Measurements from ENCODE around the gene CACNA1S.

The CACNA1S gene

DNA sequence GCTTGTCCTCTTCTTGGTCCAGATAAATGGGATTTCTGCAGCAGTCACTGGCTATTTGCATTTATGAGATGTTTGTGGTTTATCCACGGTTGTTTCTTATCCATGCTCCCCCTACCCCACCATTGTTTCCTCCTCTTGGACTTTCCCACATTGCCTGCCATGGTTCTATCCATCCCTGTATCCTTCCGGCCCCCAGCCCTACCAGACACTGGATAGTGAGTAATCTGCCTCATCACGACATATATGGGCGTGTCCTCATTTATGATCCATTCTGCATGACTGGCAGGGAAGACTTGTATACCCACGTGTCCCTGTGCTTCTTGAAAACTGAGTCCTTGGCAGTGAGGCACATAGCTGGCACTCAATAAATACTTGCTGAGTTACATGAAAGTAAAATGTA is 40.1 kb downstream of the CACNA1S start:
- no peaks in the 10 kb centered on the region for H3K27me3 ChIP-seq (ENCODE audit: insufficient read depth, low read length)
- H3K9me3 ChIP-seq (ENCODE audit: low read length) = peaks cover 3% of the 10 kb centered on the region
- H3K36me3 ChIP-seq (ENCODE audit: insufficient read depth, low read length) = no peaks in the 10 kb centered on the region
- H3K4me1 ChIP-seq (ENCODE audit: insufficient read depth, low read length) = peaks cover 24% of the 10 kb centered on the region
- H2AFZ ChIP-seq (ENCODE audit: low read depth, low read length) = no peak overlapping the region
- H3K4me3 ChIP-seq (ENCODE audit: low read length) = no peak overlapping the region

GRCh38 chr1:201069636-201070035 is 42.6 kb downstream of the CACNA1S start:
- no peaks in the 10 kb centered on the region for H3K36me3 ChIP-seq (ENCODE audit: insufficient read depth, low read length)
- no peak overlapping the region for H2AFZ ChIP-seq (ENCODE audit: low read depth, low read length)
- peaks cover 24% of the 10 kb centered on the region for H3K4me1 ChIP-seq (ENCODE audit: insufficient read depth, low read length)
- H3K27me3 ChIP-seq (ENCODE audit: insufficient read depth, low read length) = no peaks in the 10 kb centered on the region
- peaks cover 3% of the 10 kb centered on the region for H3K9me3 ChIP-seq (ENCODE audit: low read length)
- no peak overlapping the region for H3K4me3 ChIP-seq (ENCODE audit: low read length)

DNA sequence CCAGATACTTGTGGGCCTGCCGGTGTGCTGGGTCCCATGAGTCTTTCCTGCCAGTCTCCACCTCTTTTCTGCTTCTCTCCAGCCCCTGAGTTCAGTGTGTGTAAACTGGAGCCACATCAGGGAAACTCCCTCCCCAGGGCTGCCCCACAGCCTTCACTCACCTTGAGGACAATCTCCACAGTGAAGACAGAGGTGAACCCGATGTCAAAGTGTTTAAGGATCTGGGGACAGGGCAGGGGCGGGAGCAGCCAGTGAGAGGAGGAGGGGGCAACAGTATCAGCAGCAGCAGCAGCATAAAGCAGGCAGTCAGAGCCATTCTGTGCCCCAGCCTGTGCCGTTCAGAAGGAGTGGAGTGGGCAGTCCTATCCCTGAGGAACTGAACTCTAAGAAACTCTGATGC is 43.2 kb downstream of the CACNA1S start:
- no peak overlapping the region for H3K4me3 ChIP-seq (ENCODE audit: low read length)
- peaks cover 24% of the 10 kb centered on the region for H3K4me1 ChIP-seq (ENCODE audit: insufficient read depth, low read length)
- H3K36me3 ChIP-seq (ENCODE audit: insufficient read depth, low read length) = no peaks in the 10 kb centered on the region
- H3K27me3 ChIP-seq (ENCODE audit: insufficient read depth, low read length) = no peaks in the 10 kb centered on the region
- no peaks in the 10 kb centered on the region for H3K9me3 ChIP-seq (ENCODE audit: low read length)
- H2AFZ ChIP-seq (ENCODE audit: low read depth, low read length) = no peak overlapping the region

GRCh38 chr1:201066986-201067385 is 45.2 kb downstream of the CACNA1S start:
- no peaks in the 10 kb centered on the region for H3K9me3 ChIP-seq (ENCODE audit: low read length)
- no peaks in the 10 kb centered on the region for H3K27me3 ChIP-seq (ENCODE audit: insufficient read depth, low read length)
- no peak overlapping the region for H3K4me3 ChIP-seq (ENCODE audit: low read length)

GRCh38 chr1:201065686-201066085 is 46.5 kb downstream of the CACNA1S start:
- Histone ChIP-seq H3K4me3 (ENCODE audit: low read length) (no peak overlapping the region), H3K9me3 (ENCODE audit: low read length) (peaks cover 4% of the 10 kb centered on the region), H3K36me3 (ENCODE audit: insufficient read depth, low read length) (no peaks in the 10 kb centered on the region), H3K4me1 (ENCODE audit: insufficient read depth, low read length) (peaks cover 22% of the 10 kb centered on the region), H3K27me3 (ENCODE audit: insufficient read depth, low read length) (no peaks in the 10 kb centered on the region), H2AFZ (ENCODE audit: low read depth, low read length) (no peak overlapping the region)

More at GRCh38 chr1:201066986-201067385, 45.2 kb downstream of the CACNA1S start:
- Histone ChIP-seq H3K36me3 (ENCODE audit: insufficient read depth, low read length) (no peaks in the 10 kb centered on the region), H2AFZ (ENCODE audit: low read depth, low read length) (no peak overlapping the region), H3K4me1 (ENCODE audit: insufficient read depth, low read length) (peaks cover 32% of the 10 kb centered on the region)

DNA sequence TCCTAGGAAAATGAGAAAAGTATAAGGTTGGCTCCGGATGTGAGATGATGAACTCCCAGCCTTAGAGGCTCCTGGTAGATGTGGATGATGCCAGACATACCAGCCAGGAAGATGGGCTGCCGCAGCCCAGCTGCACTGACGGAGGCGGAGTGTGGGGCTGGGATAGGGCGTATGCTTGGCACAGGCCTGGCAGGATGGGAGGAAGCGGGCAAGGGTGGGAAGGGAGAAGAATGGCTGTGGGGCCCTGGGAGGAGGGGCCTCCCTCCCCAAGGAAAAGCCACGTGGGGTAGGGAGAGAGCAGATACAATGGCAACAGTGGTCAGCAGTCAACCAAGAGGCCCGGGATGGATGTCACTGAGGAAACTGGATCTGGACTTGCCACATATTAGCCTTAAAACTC is 47.4 kb downstream of the CACNA1S start:
- Histone ChIP-seq H3K4me1 (ENCODE audit: insufficient read depth, low read length) (peaks cover 24% of the 10 kb centered on the region), H3K4me3 (ENCODE audit: low read length) (no peak overlapping the region), H3K27me3 (ENCODE audit: insufficient read depth, low read length) (no peaks in the 10 kb centered on the region), H3K9me3 (ENCODE audit: low read length) (peaks cover 4% of the 10 kb centered on the region), H3K36me3 (ENCODE audit: insufficient read depth, low read length) (no peaks in the 10 kb centered on the region), H2AFZ (ENCODE audit: low read depth, low read length) (no peak overlapping the region)

DNA sequence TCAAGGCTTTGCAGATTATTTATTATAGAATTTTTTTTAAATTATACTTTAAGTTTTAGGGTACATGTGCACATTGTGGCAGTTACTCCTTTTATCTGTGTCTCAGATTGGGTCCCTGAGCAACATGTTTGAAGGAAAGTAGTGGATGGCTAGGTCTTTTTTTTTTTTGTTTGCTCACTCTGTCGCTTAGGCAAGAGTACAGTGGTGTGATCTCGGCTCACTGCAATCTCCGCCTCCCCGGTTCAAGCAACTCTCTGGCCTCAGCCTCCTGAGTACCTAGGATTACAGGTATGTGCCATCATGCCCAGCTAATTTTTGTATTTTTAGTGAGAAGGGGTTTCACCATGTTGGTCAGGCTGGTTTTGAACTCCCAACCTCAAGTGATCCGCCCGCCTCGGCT is 49.1 kb downstream of the CACNA1S start:
- Histone ChIP-seq H3K9me3 (ENCODE audit: low read length) (peaks cover 4% of the 10 kb centered on the region), H3K4me1 (ENCODE audit: insufficient read depth, low read length) (peaks cover 22% of the 10 kb centered on the region), H2AFZ (ENCODE audit: low read depth, low read length) (no peak overlapping the region), H3K36me3 (ENCODE audit: insufficient read depth, low read length) (no peaks in the 10 kb centered on the region), H3K4me3 (ENCODE audit: low read length) (no peak overlapping the region), H3K27me3 (ENCODE audit: insufficient read depth, low read length) (no peaks in the 10 kb centered on the region)

DNA sequence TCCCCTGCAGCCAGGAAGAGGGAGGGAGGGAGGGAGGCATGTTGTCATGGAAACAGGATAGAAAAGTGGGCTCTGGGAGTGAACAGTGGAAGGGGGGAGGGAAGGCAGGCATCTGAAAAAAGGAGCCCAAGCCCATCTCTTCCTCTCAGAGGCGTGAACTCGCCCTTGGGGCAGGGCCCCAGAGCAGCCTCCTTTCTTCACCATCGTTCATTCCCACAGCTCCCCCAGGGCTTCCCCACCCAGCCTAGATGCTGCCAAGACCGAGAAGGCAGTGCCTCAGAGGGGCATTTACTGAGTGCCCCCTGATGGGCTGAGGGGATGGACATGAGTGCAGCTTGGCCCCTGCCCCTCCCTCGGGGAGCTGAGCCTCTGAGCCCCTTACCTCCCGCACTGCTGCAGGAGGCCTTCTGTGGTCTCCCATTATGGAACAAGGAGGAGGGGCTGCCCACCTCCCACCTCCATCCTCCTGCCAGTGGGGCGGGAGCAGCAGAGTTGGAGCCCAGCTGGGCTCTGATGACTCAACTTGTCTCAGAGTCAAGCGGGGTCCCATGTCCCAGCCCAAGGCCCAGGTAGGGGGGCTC is 49.6 kb downstream of the CACNA1S start:
- peaks cover 4% of the 10 kb centered on the region for H3K9me3 ChIP-seq (ENCODE audit: low read length)
- no peak overlapping the region for H2AFZ ChIP-seq (ENCODE audit: low read depth, low read length)
- H3K4me1 ChIP-seq (ENCODE audit: insufficient read depth, low read length) = peaks cover 22% of the 10 kb centered on the region
- no peak overlapping the region for H3K4me3 ChIP-seq (ENCODE audit: low read length)
- no peaks in the 10 kb centered on the region for H3K27me3 ChIP-seq (ENCODE audit: insufficient read depth, low read length)
- no peaks in the 10 kb centered on the region for H3K36me3 ChIP-seq (ENCODE audit: insufficient read depth, low read length)

GRCh38 chr1:201061886-201062285 is 50.3 kb downstream of the CACNA1S start:
- no peak overlapping the region for H3K4me3 ChIP-seq (ENCODE audit: low read length)
- peaks cover 4% of the 10 kb centered on the region for H3K9me3 ChIP-seq (ENCODE audit: low read length)
- no peaks in the 10 kb centered on the region for H3K27me3 ChIP-seq (ENCODE audit: insufficient read depth, low read length)
- H2AFZ ChIP-seq (ENCODE audit: low read depth, low read length) = no peak overlapping the region
- H3K36me3 ChIP-seq (ENCODE audit: insufficient read depth, low read length) = no peaks in the 10 kb centered on the region
- H3K4me1 ChIP-seq (ENCODE audit: insufficient read depth, low read length) = peaks cover 22% of the 10 kb centered on the region

DNA sequence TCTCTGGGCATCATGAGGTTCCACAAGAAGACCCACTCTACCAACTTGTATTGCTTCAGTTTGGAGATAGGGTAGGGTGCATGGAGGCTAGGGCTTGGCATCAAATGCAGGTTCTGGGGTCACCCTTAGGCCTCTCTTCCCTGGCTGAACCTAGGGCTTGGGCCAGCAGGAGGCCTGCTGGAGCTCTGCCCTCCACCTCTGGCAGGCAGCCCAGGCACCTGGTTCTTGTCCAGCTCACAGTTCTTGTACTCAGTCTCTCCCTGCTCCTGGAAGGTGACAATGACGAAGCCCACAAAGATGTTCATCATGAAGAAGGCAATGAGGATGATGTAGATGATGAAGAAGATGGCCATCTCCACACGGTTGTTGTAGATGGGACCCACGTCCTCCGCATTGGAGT is 51.2 kb downstream of the CACNA1S start:
- Histone ChIP-seq H3K36me3 (ENCODE audit: insufficient read depth, low read length) (no peaks in the 10 kb centered on the region), H3K27me3 (ENCODE audit: insufficient read depth, low read length) (peaks cover 2% of the 10 kb centered on the region), H3K4me3 (ENCODE audit: low read length) (no peak overlapping the region), H2AFZ (ENCODE audit: low read depth, low read length) (no peak overlapping the region), H3K4me1 (ENCODE audit: insufficient read depth, low read length) (peaks cover 22% of the 10 kb centered on the region), H3K9me3 (ENCODE audit: low read length) (peaks cover 4% of the 10 kb centered on the region)

DNA sequence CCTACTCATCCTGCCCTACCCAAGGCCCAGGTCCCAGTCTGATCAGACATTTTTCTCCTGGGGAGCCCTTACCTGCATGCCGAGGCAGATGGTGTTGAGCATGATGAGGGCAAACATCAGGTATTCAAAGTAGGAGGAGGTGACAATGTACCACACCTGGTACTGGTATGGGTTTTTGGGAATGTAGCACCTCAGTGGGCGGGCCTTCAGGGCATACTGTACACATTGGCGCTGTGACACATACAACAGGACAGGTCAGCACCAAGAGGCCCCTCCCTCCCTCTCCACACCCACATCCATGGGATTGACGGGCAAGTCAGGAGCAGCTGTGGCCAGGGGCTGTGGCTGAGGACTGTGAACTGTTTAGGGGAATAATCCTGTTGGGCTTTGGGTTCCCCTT is 51.6 kb downstream of the CACNA1S start:
- Histone ChIP-seq H3K4me1 (ENCODE audit: insufficient read depth, low read length) (peaks cover 22% of the 10 kb centered on the region), H2AFZ (ENCODE audit: low read depth, low read length) (no peak overlapping the region), H3K4me3 (ENCODE audit: low read length) (no peak overlapping the region), H3K27me3 (ENCODE audit: insufficient read depth, low read length) (peaks cover 2% of the 10 kb centered on the region), H3K36me3 (ENCODE audit: insufficient read depth, low read length) (no peaks in the 10 kb centered on the region), H3K9me3 (ENCODE audit: low read length) (peaks cover 4% of the 10 kb centered on the region)

- Histone ChIP-seq H3K27me3 (ENCODE audit: insufficient read depth, low read length) (peaks cover 2% of the 10 kb centered on the region), H3K9me3 (ENCODE audit: low read length) (peaks cover 4% of the 10 kb centered on the region), H3K36me3 (ENCODE audit: insufficient read depth, low read length) (no peaks in the 10 kb centered on the region)
Measured at GRCh38 chr1:201059871-201060555, 52.2 kb downstream of the CACNA1S start.

DNA sequence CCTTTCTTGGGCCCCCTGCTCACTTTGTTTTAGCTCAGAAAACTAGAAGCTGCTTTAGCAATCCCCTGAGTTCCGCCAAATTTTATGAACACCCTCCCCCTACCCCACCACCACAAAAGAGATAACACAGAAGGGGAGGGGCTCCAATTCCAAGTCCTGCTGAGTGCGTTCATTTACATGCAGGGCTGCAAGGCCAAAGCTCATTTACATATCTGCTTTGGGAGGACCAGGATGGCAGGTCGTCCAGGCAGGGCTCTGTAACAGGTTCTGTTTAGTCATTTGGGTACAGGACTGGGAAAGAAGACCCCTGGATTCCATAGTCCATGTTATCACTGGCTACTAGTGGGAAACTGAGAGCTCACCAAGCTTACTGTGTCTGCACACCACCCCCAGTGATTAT is 52.8 kb downstream of the CACNA1S start:
- Histone ChIP-seq H3K36me3 (ENCODE audit: insufficient read depth, low read length) (no peaks in the 10 kb centered on the region), H3K4me3 (ENCODE audit: low read length) (no peak overlapping the region), H3K27me3 (ENCODE audit: insufficient read depth, low read length) (peaks cover 2% of the 10 kb centered on the region)

More at GRCh38 chr1:201059871-201060555, 52.2 kb downstream of the CACNA1S start:
- Histone ChIP-seq H3K4me3 (ENCODE audit: low read length) (no peak overlapping the region), H3K4me1 (ENCODE audit: insufficient read depth, low read length) (peaks cover 22% of the 10 kb centered on the region), H2AFZ (ENCODE audit: low read depth, low read length) (no peak overlapping the region)

More for the DNA sequence above, 52.8 kb downstream of the CACNA1S start:
- H3K9me3 ChIP-seq (ENCODE audit: low read length) = peaks cover 4% of the 10 kb centered on the region
- peaks cover 23% of the 10 kb centered on the region for H3K4me1 ChIP-seq (ENCODE audit: insufficient read depth, low read length)
- no peak overlapping the region for H2AFZ ChIP-seq (ENCODE audit: low read depth, low read length)
